Stimulated activated CD4-positive, alpha-beta T cell treated with anti-CD3 and anti-CD28 coated beads, Interleukin-2, amount 100 ng/mL, for 4 hours (primary cell): ENCODE results near the gene INPP5A.

Source experiments
- DNase-seq: peaks from one replicate; pipeline ENCODE4 v3.0.0-alpha.2; 2020; ENCODE audit warnings: low read depth

INPP5A gene

DNA sequence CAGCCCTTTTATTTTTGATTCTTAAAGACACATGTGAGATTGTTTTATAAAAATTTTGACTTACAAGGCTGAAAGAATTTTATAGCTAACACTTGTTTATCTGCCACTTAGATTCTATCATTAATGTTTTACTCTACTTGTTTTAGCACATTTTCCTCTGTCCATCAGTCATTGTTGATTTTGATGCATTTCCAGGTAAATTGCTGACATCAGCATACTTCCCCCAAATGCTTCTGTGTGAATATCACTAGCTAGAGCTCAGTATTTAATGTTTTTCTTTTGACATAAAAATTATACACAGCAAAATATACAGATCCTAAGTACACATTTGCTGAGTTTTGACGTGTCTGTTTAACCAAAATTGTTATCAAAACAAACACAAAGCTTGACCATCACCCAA, 43.0 kb downstream of the INPP5A start:
- no peak for DNase-seq

DNA sequence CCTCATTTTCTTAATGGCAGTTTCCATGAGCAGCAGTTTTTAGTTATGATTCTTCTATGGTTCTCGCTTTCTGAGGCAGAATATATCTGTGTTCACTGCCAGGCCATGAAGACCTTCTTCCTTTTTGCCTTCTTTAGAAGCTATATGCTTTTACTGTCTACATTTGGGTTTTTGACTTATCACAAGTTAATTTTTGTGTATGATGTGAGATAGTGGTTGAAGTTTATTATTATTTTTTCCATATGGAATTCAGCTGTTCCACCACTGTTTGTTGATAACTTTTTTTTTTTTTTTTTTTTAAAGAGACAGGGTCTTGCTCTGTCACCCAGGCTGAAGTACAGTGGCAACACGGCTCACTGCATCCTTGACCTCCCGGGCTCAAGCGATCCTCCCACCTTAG, 44.5 kb downstream of the INPP5A start:
- no peak for DNase-seq

DNA sequence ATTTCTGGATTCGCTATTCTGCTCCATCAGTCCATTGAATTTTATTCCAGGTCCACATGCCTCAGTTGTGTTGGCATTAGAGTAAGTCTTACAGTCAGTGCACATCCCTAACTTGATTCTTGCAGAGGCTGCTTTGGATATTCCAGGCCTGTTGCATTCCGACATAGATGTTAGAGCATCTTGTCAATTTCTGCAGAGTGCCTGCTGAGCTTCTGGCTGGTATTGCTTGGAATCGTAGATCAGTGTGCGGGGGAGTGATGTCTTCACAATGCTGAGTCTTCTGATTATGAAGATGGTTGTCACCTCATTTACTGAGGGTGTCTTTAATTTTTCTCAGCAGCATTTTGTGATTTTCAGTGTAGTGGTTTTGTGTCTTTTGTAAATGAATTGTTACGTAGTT, 45.2 kb downstream of the INPP5A start:
- no peak for DNase-seq

DNA sequence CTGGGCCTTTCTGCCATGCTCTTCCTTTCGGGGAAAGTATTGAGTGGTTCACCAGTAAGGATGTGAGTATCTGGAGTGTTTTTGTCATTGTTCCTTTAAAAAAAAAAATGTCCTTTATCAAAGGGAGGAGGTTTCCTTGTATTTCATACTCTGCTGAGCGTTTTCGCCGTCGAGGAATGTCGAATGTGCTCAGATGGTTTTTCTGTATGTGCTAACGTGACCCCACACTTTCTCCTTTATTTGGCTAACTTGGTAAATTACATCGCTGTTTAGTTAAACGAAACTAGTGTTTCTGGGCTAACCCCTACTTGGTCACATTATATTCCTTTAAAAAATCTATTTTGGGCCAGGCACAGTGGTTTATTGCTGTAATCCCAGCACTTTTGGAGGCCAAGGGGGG, 45.9 kb downstream of the INPP5A start:
- DNase-seq: no peak

- no peak for DNase-seq
Measured at GRCh38 chr10:132584081-132584480, 46.5 kb downstream of the INPP5A start.

DNA sequence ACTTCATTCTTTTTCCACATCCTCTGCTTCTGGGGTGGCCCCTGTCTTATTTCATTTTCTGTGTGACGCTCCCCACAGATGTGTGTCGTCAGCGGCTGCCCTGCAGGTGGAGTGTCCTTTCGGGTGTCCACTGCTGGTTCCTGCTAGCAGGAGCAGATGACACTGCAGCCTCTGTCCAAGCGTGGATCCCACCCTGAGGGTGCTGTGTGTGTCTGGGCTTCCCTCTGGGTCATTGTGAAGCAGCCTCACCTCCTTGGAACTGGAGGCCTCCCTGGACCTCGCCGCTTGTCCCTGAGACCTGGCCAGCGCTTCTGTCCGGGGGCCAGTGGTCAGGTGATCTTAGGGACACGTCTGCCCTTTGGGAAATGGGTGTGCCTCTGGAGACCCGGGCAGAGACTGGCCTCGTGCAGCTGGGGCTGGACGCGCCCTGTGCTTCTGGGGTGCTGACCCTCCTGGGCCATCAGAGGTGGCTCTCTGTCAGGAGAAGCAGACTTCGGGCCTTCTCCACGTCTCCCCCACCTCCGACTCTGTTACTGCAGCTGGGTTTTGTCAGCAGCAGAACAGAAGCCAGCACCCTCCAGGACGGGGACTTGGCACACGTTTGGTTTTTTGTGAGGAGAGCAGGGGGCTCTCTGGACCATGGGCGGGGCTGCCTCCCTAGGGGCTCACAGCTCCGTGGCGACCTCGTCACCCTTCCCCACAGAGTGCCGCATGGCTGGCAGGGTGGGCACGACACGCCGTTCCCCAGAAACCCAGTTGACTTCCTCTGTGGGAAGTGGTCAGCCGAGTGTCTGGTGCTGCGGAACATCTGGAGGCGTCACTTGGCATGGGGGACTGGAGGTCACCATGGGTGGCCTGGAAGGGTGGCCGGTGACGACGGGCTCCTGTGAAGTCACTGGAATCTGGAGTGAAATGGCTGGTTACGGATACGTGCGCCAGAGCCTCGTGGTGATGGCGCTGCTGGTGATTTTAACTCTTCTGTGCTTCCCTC, 48.4 kb downstream of the INPP5A start:
- no peak for DNase-seq

DNA sequence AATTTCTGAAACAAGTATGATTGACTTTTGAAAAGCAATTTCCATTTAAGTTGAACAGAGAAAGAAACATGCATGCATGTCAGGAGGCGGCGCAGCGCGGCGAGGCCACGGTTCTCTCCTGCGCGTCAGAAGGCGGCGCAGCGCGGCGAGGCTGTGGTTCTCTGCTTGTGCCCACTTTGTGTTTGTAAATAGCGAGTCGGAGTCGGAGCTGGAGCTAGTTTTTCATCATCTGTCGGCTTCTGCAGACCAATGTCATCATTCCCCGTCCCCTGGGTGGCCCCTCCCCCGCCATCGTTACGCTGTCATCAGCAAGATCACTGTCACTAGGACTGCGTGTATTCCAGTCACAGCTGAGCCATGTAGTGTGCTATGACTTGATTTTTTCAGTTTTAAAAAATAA, 49.2 kb downstream of the INPP5A start:
- no peak for DNase-seq

DNA sequence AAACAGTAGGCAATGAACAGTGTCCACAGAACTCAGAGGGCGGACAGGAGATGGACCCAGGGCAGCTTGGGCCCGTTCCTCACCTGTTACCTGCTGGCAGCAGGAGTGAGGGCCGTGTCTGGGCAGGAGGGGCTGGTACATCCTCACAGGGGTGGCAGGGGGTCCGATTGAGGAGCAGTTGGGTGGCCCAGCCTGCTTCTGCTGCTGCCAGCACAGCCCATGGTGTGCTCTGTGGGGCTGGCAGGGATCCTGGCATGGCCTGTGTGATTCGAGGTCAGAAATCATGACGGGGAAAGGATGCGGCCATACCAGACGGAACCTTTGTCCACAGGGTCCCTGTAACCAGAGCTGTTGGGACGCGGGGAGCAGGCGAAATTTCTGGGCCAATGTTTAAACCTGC, 49.6 kb downstream of the INPP5A start:
- no peak for DNase-seq

DNA sequence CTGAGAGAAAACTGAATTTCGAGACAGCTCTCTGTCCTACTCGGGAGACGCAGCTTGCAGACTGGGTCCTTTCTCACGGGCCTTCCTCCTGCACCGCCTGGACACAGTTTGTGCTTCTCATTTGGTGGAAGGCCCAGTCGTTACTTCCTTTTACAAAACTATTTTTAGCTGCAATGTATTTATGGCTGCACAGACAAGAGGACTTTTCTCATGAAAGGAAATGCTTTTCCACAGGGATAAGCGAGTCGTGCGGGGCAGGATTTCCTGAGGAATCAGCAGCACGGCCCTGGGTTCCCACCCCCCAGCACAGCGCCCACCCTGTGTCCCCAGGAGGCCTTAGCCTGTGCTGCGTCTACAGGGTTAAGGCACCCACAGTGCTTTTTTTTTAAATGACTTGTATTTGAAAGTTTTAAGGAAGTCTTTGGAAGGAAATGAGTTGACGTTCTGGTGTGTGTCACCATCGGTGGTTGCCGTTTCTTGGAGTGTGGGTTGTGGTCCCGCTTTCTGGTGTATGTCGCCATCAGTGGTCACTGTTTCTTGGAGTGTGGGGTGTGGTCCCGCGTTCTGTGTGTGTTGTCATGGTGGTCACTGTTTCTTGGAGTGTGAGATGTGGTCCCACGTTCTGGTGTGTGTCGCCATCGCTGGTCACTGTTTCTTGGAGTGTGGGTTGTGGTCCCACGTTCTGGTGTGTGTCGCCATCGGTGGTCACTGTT, 50.9 kb downstream of the INPP5A start:
- DNase-seq: no peak

DNA sequence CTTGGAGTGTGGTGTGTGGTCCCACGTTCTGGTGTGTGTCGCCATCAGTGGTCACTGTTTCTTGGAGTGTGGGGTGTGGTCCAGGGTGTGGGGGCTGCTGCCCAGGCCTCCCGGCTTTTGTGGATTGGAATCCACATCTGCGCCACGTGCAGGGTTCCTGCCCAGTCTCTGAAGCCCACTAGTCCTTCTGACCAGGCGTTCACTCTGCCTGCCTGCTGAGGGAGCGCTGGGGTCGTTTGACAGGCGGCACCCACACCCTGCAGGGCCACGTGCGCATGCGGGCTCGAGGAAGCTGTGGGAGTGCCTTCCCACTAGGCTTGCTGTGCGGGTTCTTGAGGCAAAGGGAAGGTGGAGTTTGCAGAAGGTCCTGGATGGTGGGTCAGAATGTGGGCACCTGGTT, 51.4 kb downstream of the INPP5A start:
- no peak for DNase-seq

DNA sequence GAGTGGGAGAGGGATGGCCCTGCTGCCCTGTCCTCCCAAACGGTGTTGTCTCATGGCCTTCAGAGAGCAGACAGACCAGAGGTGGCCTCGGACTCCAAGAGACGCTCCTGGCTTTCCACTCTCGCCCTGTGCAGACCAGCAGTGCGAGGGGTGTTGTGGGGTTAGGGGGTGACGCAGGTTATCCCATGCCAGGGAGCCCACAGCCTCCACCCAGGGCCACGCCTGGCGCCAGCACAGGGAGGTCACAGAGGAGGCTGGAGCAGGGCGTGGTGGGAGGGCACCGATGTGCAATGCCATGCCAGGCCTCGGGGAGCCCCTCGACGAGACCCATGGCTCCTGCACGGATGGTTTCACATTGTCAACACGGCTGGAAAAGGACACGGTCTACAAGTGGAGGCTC, 52.1 kb downstream of the INPP5A start:
- DNase-seq: no peak

- DNase-seq: no peak
Measured at GRCh38 chr10:132590094-132590751, 52.6 kb downstream of the INPP5A start.

DNA sequence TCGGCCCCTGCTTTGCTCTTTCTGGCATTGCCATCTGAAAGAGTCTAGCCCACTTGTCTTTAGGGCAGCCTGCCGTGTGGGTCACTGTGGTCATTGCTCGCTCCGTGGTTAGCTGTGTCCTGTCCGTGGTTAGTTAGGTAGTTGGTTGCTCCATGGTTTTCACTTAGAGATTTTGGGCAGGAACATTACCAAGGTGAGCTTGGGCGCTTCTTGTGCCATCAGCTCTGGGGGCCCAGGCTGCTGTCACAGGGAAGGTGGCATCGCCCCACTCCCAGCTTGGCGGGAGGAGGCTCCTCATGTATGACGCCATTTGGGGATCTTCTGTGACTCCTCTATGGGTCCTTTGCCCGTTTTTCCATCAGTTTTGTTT, 53.1 kb downstream of the INPP5A start:
- DNase-seq: no peak

GRCh38 chr10:132591166-132591971, 53.8 kb downstream of the INPP5A start:
- DNase-seq: no peak

DNA sequence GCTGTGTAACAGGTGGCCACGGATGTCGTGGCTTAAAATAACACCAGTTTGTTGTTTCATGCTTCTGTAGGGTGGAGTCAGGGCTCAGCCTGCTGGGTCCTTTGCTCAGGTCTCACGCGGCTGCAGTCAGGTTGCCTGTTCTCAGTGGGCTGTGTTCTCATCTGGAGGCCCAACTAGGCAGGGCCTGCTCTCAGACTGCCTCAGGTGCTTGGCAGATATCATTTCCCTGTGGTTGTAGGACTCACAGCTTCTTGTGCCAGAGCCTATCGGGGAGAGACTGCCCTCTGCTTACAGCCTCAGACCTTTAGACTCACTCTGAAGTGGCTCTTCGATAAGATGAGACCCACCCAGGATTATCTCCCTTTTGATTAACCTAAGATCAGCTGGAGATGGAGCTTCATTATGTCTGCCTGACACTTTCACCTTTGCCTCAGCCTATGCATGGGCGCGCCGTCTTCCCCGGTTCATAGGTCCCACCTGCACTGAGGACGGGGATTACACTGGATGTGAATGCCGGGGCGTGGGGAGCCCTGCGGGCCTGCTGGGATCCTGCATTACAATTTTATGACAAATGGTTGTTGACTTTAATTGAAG, 55.3 kb downstream of the INPP5A start:
- no peak for DNase-seq

DNA sequence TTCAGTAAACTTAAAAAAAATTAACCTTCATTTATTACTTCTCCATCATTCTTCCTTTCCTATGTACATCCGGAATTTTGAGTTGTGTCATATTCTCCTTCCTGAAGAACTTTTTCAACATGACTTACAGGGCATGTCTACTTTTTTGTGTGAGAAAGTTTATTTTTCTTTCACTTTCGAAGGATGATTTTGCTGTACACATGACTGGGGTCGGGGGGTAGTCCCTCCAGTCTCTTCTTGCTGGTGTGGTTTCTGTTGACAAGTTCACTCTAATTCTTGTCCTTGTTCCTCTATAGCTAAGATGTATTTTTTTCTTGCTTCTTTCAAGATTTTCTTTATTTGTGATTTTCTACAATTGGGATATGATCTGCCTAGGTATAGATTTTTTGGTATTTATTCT, 55.8 kb downstream of the INPP5A start:
- no peak for DNase-seq

GRCh38 chr10:132593900-132594876, 56.6 kb downstream of the INPP5A start:
- DNase-seq: no peak

- no peak for DNase-seq
Measured at GRCh38 chr10:132595021-132595420, 57.4 kb downstream of the INPP5A start.

DNA sequence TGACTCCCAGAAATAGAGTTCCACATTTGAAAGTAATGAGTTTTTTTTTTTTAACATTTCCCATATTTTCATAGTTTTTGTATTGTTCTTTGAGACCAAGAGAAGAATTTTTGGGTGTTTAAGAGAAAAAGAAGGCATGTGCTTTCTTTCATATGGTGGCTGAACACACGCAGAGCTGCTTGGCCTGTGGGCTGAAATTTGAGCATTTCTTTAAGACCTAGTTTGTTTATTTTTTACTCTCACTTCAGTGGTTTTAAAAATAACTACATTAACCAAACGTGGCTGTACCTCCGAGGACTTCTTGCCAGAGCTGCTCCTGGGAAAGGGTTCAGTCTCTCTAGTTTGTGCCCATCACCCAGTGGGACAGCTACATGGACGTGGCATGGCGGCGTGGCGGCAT, 58.3 kb downstream of the INPP5A start:
- DNase-seq: no peak

GRCh38 chr10:132596742-132597279, 59.2 kb downstream of the INPP5A start:
- no peak for DNase-seq
